Neural progenitor cell (in vitro differentiated cells): Measurements from ENCODE around the gene ABCC1. TPM values are rescaled to one million over a fixed set of nuclear protein-coding genes. Genes with fewer than 3 reads are reported as not detected.

Source experiments
- DNase-seq: peaks from one replicate; pipeline ENCODE4 v3.0.0-alpha.2; 2016; ENCODE audit warnings: low spot score
- H2AFZ ChIP-seq: fragments of 200-600 bp; sonication (generic); replicated peaks from 2 replicates; pipeline ENCODE4 v1.6.1; 2016; ENCODE audit warnings: antibody characterized with exemption
- H3F3A ChIP-seq: fragments of 200-600 bp; sonication (generic); 2 replicates; pipeline ENCODE4 v1.6.1; 2016; ENCODE audit warnings: antibody characterized with exemption, low read depth
- H3K27ac ChIP-seq: fragments of 200-600 bp; sonication (generic); 2 replicates; pipeline ENCODE4 v1.5.1; 2016; ENCODE audit warnings: mild to moderate bottlenecking
- H3K27me3 ChIP-seq: fragments of 200-600 bp; sonication (generic); 2 replicates; pipeline ENCODE4 v1.6.1; 2016; ENCODE audit warnings: mild to moderate bottlenecking, moderate library complexity
- H3K36me3 ChIP-seq: fragments of 200-600 bp; sonication (generic); 2 replicates; pipeline ENCODE4 v1.5.1; 2016
- H3K4me1 ChIP-seq: fragments of 200-600 bp; sonication (generic); 2 replicates; pipeline ENCODE4 v1.6.1; 2016; ENCODE audit warnings: mixed run types
- H3K4me2 ChIP-seq: fragments of 200-600 bp; sonication (generic); 2 replicates; pipeline ENCODE4 v1.6.1; 2016
- H3K4me3 ChIP-seq: fragments of 200-600 bp; sonication (generic); 2 replicates; pipeline ENCODE4 v1.5.1; 2016
- H3K79me2 ChIP-seq: fragments of 200-600 bp; sonication (generic); 2 replicates; pipeline ENCODE4 v1.6.1; 2016; ENCODE audit warnings: low read depth
- H3K9ac ChIP-seq: fragments of 200-600 bp; sonication (generic); 2 replicates; pipeline ENCODE4 v1.6.1; 2016
- H3K9me3 ChIP-seq: fragments of 200-600 bp; sonication (generic); 2 replicates; pipeline ENCODE4 v1.5.1; 2016; ENCODE audit warnings: low read depth
- H4K20me1 ChIP-seq: fragments of 200-600 bp; sonication (generic); 2 replicates; pipeline ENCODE4 v1.6.1; 2016; ENCODE audit warnings: low read depth
- H3K27ac Mint-ChIP-seq: 3 replicates; pipeline ENCODE4 v1.8.0; 2021; ENCODE audit warnings: mixed read lengths
- H3K27me3 Mint-ChIP-seq: 2 replicates; pipeline ENCODE4 v1.8.0; 2022; ENCODE audit warnings: low read depth, mild to moderate bottlenecking, inconsistent platforms, moderate library complexity, mixed read lengths; ENCODE audit not compliant: insufficient read depth
- H3K36me3 Mint-ChIP-seq: 3 replicates; pipeline ENCODE4 v1.8.0; 2021; ENCODE audit warnings: mixed read lengths
- H3K4me1 Mint-ChIP-seq: 3 replicates; pipeline ENCODE4 v1.8.0; 2021; ENCODE audit warnings: mixed read lengths
- H3K4me3 Mint-ChIP-seq: 3 replicates; pipeline ENCODE4 v1.8.0; 2021; ENCODE audit warnings: mild to moderate bottlenecking, moderate library complexity, mixed read lengths
- H3K9me3 Mint-ChIP-seq: 3 replicates; pipeline ENCODE4 v1.8.0; 2020; ENCODE audit warnings: mixed read lengths
- EZH2 ChIP-seq: fragments of 200-600 bp; sonication (generic); IDR thresholded peaks from 2 replicates; pipeline ENCODE4 v1.6.1; 2017; ENCODE audit warnings: antibody characterized with exemption, mild to moderate bottlenecking, moderate library complexity
- EZH2phosphoT487 ChIP-seq: fragments of 200-600 bp; sonication (generic); IDR thresholded peaks from 2 replicates; pipeline ENCODE4 v1.6.1; 2017; ENCODE audit warnings: antibody characterized with exemption
- total RNA-seq: library from RNA; depleted of rRNA; stranded (reverse); fragments of >200 nt; gene quantifications from 2 replicates; pipeline ENCODE4 v1.2.3, GENCODE V29; 2015; ENCODE audit warnings: low replicate concordance
- TF ChIP-seq, protein P1 (sequence below): fragments of 200-600 bp; sonication (generic); IDR thresholded peaks from 2 replicates; pipeline ENCODE4 v1.5.1; 2017; ENCODE audit warnings: antibody characterized with exemption, mild to moderate bottlenecking

The ABCC1 gene
- 17.5 and 26.7 TPM in 2 replicates for total RNA-seq

DNA sequence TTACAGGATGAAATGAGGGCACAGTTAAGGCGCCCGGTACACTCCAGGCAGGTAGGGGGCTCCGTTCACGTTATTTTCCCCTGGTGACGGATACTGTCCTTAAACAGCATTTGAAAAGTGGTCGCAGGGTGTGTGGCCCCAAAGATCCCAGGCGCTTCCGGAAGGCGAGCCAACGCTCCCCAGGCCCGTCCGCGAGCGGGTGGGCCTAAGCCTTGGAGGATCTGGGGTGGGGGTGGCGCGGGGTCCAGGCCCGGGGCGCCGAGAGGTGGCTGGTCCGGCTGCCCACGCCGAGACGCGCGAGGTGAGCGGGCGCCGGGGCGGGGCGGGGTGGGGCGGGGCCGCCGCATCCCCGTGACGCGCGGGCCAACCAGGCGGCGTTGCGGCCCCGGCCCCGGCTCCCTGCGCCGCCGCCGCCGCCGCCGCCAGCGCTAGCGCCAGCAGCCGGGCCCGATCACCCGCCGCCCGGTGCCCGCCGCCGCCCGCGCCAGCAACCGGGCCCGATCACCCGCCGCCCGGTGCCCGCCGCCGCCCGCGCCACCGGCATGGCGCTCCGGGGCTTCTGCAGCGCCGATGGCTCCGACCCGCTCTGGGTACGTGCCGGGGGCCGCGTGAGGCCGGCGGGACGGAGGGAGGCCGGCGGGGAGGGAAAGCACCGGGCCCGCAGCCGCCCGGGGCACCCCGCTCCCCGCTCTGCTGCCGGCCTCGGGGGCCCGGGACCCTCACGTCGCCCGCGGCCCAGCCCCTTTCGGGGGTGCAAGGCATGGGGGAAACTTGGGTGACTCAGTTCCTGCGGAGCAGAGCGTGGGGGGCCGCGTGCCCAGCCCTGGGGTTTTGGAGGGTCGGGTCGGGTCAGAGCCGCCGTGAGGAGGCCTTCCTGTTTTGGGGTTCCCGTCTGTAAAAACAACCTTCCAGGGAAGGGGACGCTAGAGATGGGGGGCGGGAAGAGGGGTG is at the start of gene ABCC1:
Gene ABCC1, plus strand, starts transcription at position 407 of the 951 bp plus-strand sequence. Its CDS starts 136 bp downstream, at position 543.
- Mint-ChIP-seq H3K27me3 (peaks cover 16% of the 10 kb centered on the region), H3K4me3 (peak within 1 kb of the TSS; percentile 98), H3K4me1 (peaks cover 26% of the 10 kb centered on the region), H3K9me3 (no peaks in the 10 kb centered on the region), H3K27ac (peak within 1 kb of the TSS; percentile 87), H3K36me3 (peaks cover 3% of the 10 kb centered on the region)
- Histone ChIP-seq H3K27ac (peak within 1 kb of the TSS; percentile 46), H4K20me1 (peaks cover 39% of the 10 kb centered on the region), H3K9me3 (no peaks in the 10 kb centered on the region), H3K36me3 (no peaks in the 10 kb centered on the region), H3F3A (peaks cover 11% of the 10 kb centered on the region), H3K4me1 (peaks cover 10% of the 10 kb centered on the region), H3K79me2 (peaks cover 49% of the 10 kb centered on the region), H3K27me3 (peaks cover 16% of the 10 kb centered on the region), H3K4me3 (peak within 1 kb of the TSS; percentile 99), H3K4me2 (peak within 1 kb of the TSS; percentile 86), H2AFZ (peak within 1 kb of the TSS; percentile 89), H3K9ac (peak within 1 kb of the TSS; percentile 62)
- TF ChIP-seq EZH2, result no peak
- TF ChIP-seq EZH2phosphoT487, result no peak
- TF ChIP-seq, protein P1, sequence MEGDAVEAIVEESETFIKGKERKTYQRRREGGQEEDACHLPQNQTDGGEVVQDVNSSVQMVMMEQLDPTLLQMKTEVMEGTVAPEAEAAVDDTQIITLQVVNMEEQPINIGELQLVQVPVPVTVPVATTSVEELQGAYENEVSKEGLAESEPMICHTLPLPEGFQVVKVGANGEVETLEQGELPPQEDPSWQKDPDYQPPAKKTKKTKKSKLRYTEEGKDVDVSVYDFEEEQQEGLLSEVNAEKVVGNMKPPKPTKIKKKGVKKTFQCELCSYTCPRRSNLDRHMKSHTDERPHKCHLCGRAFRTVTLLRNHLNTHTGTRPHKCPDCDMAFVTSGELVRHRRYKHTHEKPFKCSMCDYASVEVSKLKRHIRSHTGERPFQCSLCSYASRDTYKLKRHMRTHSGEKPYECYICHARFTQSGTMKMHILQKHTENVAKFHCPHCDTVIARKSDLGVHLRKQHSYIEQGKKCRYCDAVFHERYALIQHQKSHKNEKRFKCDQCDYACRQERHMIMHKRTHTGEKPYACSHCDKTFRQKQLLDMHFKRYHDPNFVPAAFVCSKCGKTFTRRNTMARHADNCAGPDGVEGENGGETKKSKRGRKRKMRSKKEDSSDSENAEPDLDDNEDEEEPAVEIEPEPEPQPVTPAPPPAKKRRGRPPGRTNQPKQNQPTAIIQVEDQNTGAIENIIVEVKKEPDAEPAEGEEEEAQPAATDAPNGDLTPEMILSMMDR, result no peak
- DNase-seq, result peak; percentile 77

DNA sequence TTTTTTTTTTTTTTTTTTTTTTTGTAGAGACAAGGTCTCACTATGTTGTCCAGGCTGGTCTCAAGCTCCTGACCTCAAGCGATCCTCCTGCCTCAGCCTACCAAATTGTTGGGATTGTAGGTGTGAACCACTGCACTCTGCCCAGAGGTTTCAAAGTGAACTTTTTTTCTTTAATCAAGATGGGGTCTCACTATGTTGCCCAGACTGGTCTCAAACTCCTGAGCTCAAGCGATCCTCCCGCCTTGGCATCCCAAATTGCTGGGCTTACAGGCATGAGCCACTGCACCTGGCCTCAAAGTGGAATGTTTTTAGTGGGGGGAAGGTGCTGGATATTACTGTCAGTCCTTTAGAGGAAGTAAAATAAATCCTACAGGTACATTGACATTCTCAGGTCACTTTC is 49.1 kb upstream of the ABCC1 start:
- no peak overlapping the region for H3K9ac ChIP-seq
- no peak for TF ChIP-seq EZH2
- TF ChIP-seq, protein P1, result no peak
- no peak for TF ChIP-seq EZH2phosphoT487
- H3F3A ChIP-seq, result no peaks in the 10 kb centered on the region
- H4K20me1 ChIP-seq, result no peaks in the 10 kb centered on the region
- Mint-ChIP-seq H3K27me3 (peaks cover 7% of the 10 kb centered on the region), H3K4me3 (no peak overlapping the region), H3K4me1 (no peaks in the 10 kb centered on the region), H3K36me3 (no peaks in the 10 kb centered on the region), H3K9me3 (no peaks in the 10 kb centered on the region), H3K27ac (no peak overlapping the region)
- H3K9me3 ChIP-seq, result no peaks in the 10 kb centered on the region
- no peaks in the 10 kb centered on the region for H3K79me2 ChIP-seq
- no peaks in the 10 kb centered on the region for H3K4me1 ChIP-seq
- no peak overlapping the region for H3K27ac ChIP-seq
- no peak overlapping the region for H3K4me3 ChIP-seq
- no peak overlapping the region for H2AFZ ChIP-seq
- no peak overlapping the region for H3K4me2 ChIP-seq
- no peaks in the 10 kb centered on the region for H3K36me3 ChIP-seq
- no peaks in the 10 kb centered on the region for H3K27me3 ChIP-seq
- DNase-seq, result no peak

GRCh38 chr16:15900901-15901500 is 48.4 kb upstream of the ABCC1 start:
- no peaks in the 10 kb centered on the region for H3K27me3 ChIP-seq
- no peaks in the 10 kb centered on the region for H3K36me3 ChIP-seq
- H3K4me1 ChIP-seq, result no peaks in the 10 kb centered on the region
- Mint-ChIP-seq H3K4me1 (no peaks in the 10 kb centered on the region), H3K4me3 (no peak overlapping the region), H3K27me3 (peaks cover 10% of the 10 kb centered on the region), H3K9me3 (no peaks in the 10 kb centered on the region), H3K36me3 (no peaks in the 10 kb centered on the region), H3K27ac (no peak overlapping the region)
- no peak overlapping the region for H2AFZ ChIP-seq
- H3K27ac ChIP-seq, result no peak overlapping the region
- H3K9me3 ChIP-seq, result no peaks in the 10 kb centered on the region
- no peak overlapping the region for H3K4me3 ChIP-seq
- no peaks in the 10 kb centered on the region for H3F3A ChIP-seq
- H3K9ac ChIP-seq, result no peak overlapping the region
- no peak overlapping the region for H3K4me2 ChIP-seq
- TF ChIP-seq EZH2phosphoT487, result no peak
- no peak for TF ChIP-seq EZH2
- TF ChIP-seq, protein P1, result no peak
- H4K20me1 ChIP-seq, result no peaks in the 10 kb centered on the region
- no peak for DNase-seq
- H3K79me2 ChIP-seq, result no peaks in the 10 kb centered on the region
